Coronary artery (tissue), 2 donors: ENCODE measurements around the gene SYK.

Experiments
- DNase-seq: peaks from one replicate; pipeline ENCODE4 v3.0.0-alpha.2; 2017; ENCODE audit warnings: low spot score
- H3K27ac ChIP-seq, 2 donors: fragments of 200-600 bp; sonication (generic); one replicate each; pipeline ENCODE4 v1.5.1; 2016 to 2019
- H3K4me3 ChIP-seq: fragments of 200-600 bp; sonication (generic); 2 replicates; pipeline ENCODE4 v1.5.1; 2016; ENCODE audit warnings: mild to moderate bottlenecking, moderate library complexity
- TF ChIP-seq, protein P1 (sequence below): fragments of 200-600 bp; sonication (generic); IDR thresholded peaks from one replicate; pipeline ENCODE4 v1.5.1; 2019; ENCODE audit warnings: antibody characterized with exemption

SYK gene

GRCh38 chr9:90909225-90909624 is 107.6 kb downstream of the SYK start:
- H3K27ac ChIP-seq: no peak overlapping the region
- no peak overlapping the region for H3K4me3 ChIP-seq
- TF ChIP-seq, protein P1, sequence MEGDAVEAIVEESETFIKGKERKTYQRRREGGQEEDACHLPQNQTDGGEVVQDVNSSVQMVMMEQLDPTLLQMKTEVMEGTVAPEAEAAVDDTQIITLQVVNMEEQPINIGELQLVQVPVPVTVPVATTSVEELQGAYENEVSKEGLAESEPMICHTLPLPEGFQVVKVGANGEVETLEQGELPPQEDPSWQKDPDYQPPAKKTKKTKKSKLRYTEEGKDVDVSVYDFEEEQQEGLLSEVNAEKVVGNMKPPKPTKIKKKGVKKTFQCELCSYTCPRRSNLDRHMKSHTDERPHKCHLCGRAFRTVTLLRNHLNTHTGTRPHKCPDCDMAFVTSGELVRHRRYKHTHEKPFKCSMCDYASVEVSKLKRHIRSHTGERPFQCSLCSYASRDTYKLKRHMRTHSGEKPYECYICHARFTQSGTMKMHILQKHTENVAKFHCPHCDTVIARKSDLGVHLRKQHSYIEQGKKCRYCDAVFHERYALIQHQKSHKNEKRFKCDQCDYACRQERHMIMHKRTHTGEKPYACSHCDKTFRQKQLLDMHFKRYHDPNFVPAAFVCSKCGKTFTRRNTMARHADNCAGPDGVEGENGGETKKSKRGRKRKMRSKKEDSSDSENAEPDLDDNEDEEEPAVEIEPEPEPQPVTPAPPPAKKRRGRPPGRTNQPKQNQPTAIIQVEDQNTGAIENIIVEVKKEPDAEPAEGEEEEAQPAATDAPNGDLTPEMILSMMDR: no peak
- no peak for DNase-seq

DNA sequence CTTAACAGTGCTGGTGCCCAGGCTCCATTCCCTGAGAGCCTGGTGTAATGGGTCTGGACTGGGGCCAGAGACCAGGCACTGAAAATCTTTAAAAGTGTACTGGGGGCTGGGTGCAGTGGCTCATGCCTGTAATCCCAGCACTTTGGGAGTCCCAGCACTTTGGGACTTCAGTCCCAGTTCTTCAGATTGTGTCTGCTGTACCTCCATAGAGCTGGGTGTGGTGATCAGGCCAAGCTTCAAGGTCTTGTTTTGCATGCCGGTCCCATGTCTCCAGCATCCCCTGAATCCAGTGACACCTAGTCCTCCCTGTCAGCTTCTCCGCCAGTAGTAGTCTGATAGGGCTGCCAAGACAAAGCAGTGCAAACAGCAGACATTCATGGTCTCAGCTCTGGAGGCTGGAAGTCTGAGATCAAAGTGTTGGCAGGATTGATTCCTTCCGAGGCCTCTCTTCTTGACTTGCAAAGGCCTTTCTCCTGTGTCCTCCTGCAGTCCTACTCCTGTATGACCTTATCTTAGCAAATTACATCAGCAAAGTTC is 108.2 kb downstream of the SYK start:
- Histone ChIP-seq H3K4me3 (no peak overlapping the region), H3K27ac (no peak overlapping the region)
- TF ChIP-seq, protein P1: no peak
- peak; percentile 58 for DNase-seq

DNA sequence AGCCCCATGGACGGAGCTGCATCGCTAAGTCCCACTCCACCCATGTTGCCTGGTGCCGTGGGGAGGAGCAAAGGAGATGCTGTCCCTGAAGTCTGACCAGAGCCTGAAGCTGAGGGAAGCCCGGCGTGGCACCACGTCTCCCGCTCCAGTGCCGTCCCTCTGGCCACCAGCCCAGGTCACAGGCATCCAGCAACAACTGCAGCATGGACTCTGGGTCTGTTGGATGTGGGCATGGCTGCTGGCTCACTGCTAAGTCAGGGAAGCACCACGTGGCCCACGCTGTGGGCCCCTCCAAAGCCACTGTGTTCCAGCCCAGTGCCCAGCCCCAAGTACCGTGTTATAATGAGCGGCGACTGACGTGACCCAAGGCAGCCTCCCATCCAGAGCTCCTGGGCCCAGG is 112.6 kb downstream of the SYK start:
- no peak overlapping the region for H3K4me3 ChIP-seq
- TF ChIP-seq, protein P1: no peak
- H3K27ac ChIP-seq: no peak overlapping the region
- no peak for DNase-seq

DNA sequence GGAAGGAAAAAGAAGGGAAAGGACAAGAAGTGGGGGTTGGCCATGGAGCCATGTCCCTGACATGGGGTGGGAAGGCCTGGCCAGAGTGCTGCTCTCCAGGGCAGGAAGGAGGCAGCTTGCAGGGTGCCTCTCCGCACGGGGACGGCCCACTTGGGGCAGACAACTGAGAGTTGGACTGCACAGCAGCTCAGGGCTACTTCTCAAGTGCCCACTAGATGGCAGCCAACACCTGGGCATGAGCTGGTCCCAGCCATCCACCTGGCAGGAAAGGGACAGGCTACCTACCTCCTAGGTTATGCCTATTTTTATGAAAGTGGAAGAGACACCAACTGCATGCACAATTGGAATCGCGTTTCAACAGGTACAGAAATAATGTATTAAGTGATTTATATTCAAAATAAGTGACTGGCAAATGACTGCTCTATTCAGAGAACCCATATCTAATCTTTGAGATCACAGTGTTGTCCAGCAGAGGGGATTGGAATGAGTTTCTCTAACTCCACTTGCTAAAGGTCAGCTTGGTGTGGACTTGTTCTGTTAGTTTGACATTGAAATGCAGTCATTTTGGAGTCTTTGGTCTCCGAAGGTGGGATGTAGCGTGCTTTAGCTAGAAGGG is 113.4 kb downstream of the SYK start:
- TF ChIP-seq, protein P1: peak; percentile 83
- Histone ChIP-seq H3K4me3 (no peak overlapping the region), H3K27ac (no peak overlapping the region)
- no peak for DNase-seq

DNA sequence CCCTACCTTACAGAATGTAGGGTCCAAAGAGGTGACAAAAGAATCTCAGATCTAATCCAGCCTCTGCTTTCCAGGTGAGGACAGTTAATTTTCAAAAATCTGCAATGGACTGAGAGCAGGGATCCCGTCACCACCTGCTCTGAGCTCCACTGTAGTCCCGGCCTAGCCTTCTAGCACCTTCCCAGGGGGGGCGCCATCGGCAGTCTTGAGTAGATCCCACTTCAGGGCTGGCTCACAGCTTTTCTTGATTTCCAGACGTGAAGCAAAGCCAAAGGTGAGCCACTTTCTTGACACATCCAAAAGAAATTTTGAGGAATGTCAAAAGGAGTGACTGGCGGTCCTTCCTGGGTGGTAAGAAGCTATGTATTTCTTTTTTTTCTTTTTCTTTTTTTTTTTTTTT is 114.1 kb downstream of the SYK start:
- no peak overlapping the region for H3K4me3 ChIP-seq
- no peak overlapping the region for H3K27ac ChIP-seq
- DNase-seq: no peak
- TF ChIP-seq, protein P1: no peak

DNA sequence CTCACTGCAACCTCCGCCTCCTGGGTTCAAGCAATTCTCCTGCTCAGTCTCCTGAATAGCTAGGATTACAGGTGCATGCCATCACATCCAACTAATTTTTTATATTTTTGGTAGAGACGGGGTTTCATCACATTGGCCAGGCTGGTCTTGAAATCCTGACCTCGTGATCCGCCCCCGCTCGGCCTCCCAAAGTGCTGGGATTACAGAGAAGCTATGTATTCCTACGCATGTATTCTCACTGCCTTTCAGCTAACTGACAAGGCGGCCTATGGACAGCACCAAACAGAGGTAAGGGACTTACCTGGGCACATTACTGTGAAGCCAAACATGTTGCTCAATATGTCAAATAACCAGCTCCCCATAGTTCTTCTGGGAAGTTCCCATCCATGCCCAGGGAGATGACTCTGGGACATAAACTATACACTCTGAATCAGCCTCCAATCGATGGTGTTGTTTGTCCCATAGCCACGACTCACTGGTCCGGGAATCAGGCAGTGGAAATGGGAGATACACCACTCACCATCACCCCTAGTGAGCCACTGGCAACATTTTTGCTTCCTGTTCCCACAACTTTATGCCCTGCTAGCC is 114.6 kb downstream of the SYK start:
- no peak for DNase-seq
- Histone ChIP-seq H3K27ac (no peak overlapping the region), H3K4me3 (no peak overlapping the region)
- TF ChIP-seq, protein P1: no peak

- TF ChIP-seq, protein P1: no peak
- DNase-seq: peak; percentile 80
- peak overlapping the region; percentile 64 to 67 for H3K27ac ChIP-seq
- no peak overlapping the region for H3K4me3 ChIP-seq
These were observed 118.3 kb downstream of the SYK start for GRCh38 chr9:90919883-90920282.
